ENCODE results near the gene LMBR1L.

Gene LMBR1L

DNA sequence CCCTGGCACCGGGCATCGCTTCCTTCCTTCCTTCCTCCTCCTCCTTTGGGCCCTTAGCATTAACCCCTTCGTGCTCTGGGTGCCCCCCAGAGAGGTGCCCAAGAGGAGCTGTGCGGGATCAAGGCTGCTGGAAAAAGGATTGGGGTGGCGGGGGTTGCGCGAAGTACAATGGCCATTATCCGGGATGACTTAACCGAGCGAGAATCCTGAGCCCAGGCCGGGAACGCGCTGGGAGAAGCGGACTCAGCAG lies 18.9 kb downstream of the LMBR1L start:
- H3K9me3 Mint-ChIP-seq, result no peaks in the 10 kb centered on the region
- H3K27ac Mint-ChIP-seq, result no peak overlapping the region
- H3K27me3 Mint-ChIP-seq (ENCODE audit: low read depth), result peaks cover 100% of the 10 kb centered on the region
- H3K36me3 Mint-ChIP-seq (ENCODE audit: low read depth), result peaks cover 13% of the 10 kb centered on the region
- peaks cover 49% of the 10 kb centered on the region for H3K4me1 Mint-ChIP-seq
- TF ChIP-seq, protein P1, sequence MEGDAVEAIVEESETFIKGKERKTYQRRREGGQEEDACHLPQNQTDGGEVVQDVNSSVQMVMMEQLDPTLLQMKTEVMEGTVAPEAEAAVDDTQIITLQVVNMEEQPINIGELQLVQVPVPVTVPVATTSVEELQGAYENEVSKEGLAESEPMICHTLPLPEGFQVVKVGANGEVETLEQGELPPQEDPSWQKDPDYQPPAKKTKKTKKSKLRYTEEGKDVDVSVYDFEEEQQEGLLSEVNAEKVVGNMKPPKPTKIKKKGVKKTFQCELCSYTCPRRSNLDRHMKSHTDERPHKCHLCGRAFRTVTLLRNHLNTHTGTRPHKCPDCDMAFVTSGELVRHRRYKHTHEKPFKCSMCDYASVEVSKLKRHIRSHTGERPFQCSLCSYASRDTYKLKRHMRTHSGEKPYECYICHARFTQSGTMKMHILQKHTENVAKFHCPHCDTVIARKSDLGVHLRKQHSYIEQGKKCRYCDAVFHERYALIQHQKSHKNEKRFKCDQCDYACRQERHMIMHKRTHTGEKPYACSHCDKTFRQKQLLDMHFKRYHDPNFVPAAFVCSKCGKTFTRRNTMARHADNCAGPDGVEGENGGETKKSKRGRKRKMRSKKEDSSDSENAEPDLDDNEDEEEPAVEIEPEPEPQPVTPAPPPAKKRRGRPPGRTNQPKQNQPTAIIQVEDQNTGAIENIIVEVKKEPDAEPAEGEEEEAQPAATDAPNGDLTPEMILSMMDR (IDR thresholded peaks at IDR 0.05; ENCODE audit: unreplicated experiment in 3 of 3), result no peak
- H3K4me3 Mint-ChIP-seq, result peak overlapping the region; percentile 71 to 77 (median 73)

DNA sequence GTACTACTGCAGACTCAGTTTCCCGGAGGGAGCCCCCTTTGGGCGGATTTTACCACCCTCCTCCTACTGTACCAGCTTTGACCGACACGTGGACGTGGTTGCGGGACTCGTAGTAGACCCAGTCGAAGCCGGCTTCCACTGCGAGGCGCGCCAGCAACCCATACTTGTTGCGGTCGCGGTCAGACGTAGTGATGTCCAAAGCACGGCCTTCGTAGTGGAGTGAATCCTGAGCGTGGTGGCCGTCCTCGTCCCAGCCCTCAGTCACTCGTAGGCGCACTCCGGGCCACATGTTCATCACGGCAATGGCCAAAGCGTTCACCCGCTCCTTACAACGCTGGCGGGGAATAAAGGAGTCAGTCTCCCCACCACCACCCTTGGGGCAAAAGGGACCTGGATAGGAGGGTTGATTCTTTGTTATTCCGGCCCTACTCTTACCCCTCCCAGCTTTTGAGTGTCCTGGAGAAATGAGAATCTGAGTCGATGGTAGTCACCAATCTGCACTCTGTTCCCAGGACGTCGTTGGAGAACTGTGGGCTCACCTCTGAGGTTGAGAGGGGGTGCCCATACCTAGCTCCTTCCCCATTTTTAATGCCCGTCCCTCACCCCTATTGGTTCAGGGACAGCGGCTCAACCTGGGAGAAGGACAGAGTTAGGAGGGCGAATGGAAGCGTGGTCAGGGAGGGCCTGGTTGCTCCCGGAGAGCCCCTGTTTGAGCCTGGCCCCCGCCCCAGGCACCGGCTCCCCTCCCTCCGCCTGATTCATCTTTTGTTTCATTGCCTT lies 19.4 kb downstream of the LMBR1L start:
- Mint-ChIP-seq H3K4me3 (peak overlapping the region; percentile 71 to 77 (median 73)), H3K4me1 (peaks cover 49% of the 10 kb centered on the region), H3K27ac (no peak overlapping the region), H3K9me3 (no peaks in the 10 kb centered on the region), H3K36me3 (ENCODE audit: low read depth) (peaks cover 8% of the 10 kb centered on the region), H3K27me3 (ENCODE audit: low read depth) (peaks cover 100% of the 10 kb centered on the region)
- TF ChIP-seq, protein P1 (IDR thresholded peaks at IDR 0.05; ENCODE audit: unreplicated experiment in 3 of 3), result no peak

DNA sequence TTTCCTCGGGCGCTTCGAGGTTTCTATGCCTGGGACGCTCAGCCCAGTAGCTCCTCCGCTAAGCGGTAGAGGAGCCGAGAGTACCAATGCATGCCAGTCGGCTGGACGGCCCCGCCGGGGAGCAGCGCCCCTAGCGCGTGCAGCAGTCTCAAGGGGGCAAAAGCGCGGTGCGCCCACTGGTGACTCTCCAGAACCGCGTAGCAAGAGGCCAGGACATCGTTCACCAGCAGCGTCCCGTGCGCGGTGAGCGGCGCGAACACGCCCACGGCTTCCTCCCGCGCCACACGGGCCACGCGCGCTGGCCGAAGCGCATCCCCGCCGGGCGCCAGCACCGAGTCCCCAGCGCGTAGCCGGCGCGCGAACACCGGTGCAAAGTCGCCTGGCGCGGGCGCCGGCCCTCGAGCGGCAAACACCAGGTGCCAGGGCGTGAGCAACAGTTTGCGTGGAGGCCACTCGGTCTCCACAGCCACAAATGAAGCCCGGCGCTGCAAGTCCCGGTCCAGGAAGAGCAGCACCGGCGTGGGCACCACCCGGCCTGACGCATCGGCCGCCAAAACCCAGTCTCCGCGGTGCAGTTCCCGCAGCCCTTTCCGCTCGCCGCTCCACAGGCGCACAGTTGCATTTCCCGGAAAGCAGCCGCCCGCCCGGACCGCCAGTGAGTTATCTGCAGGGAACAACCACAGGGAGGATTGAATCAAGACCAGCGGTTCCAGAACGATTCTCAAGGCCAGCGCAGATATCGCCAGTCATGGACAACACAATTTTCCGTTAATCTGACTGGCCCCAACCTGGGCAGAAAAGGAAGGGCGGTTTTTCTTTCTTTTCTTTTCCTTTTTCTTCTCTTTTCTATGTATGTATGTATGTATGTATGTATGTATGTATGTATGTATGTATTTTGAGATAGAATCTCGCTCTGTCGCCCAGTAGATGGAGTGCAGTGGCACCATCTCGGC lies 20.6 kb downstream of the LMBR1L start:
- no peak overlapping the region for H3K27ac Mint-ChIP-seq
- peaks cover 43% of the 10 kb centered on the region for H3K4me1 Mint-ChIP-seq
- H3K4me3 Mint-ChIP-seq, result peak overlapping the region; percentile 72 to 83 (median 81)
- TF ChIP-seq, protein P1 (IDR thresholded peaks at IDR 0.05; ENCODE audit: unreplicated experiment in 3 of 3), result peak in 2 of 3 experiments; percentile 21 to 33
- H3K27me3 Mint-ChIP-seq (ENCODE audit: low read depth), result peaks cover 89% of the 10 kb centered on the region
- no peaks in the 10 kb centered on the region for H3K36me3 Mint-ChIP-seq (ENCODE audit: low read depth)
- H3K9me3 Mint-ChIP-seq, result no peaks in the 10 kb centered on the region

DNA sequence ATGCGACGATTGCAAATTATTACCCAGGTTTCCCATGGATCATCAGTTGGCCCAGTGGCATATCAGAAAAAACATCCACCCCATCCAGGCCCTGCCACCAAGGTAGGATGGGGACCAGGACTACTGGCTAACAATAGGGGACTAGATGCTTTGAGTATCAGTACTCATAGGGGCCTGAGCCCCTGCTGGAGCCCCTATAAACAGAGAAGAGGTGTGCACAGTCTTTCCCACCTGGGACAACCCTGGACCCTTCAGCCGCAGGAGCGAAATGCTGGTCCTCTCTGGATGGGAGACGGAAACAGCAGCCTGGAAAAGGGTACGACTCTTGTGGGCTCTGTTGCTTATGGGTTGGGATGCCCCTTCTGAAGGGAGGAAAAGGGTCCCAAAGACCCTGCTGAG lies 21.7 kb downstream of the LMBR1L start:
- Mint-ChIP-seq H3K9me3 (no peaks in the 10 kb centered on the region), H3K36me3 (ENCODE audit: low read depth) (no peaks in the 10 kb centered on the region), H3K27ac (no peak overlapping the region), H3K27me3 (ENCODE audit: low read depth) (peaks cover 81% of the 10 kb centered on the region), H3K4me3 (peak overlapping the region in 2 of 3 experiments; percentile 51 to 57), H3K4me1 (peaks cover 38% of the 10 kb centered on the region)
- TF ChIP-seq, protein P1 (IDR thresholded peaks at IDR 0.05; ENCODE audit: unreplicated experiment in 3 of 3), result no peak

DNA sequence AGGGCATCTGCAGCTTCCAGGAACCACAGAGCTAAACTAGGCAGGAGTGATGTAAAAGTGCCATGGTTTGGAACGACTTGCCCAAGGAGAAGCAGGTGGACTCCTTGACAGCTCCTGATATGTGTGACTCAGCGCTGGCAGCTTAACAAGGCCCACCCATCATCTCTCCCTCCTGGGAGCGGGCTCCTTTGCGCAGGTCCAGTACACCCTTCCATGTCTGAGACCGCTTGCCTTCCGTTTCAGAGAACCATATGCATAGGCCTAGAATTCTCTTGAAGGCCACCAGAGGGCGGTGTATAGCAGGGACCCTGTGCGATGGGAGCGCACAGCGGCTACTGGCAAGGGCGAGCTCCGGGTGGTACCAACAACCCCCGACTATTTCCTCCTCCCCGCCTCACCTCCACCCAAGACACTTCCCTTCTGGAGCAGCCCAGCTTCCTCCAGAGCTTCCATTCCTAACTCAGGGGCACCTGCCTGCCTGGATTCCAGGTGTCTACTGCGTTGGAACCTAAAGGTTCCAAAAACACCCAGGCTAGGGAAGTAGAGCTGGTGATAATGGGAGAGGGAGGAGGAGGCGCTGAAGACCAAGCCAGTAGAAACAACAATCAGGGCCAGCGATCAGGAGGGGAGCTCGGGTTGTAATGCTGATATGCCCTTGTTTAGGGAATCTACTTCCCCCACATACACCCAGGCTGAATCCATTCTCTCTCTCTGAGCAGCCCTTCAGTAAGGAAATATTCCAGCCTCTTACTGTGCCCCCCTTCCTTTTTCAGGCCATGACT lies 22.3 kb downstream of the LMBR1L start:
- Mint-ChIP-seq H3K4me3 (peak overlapping the region; percentile 51 to 57 (median 54)), H3K9me3 (no peaks in the 10 kb centered on the region), H3K36me3 (ENCODE audit: low read depth) (no peaks in the 10 kb centered on the region), H3K4me1 (peaks cover 32% of the 10 kb centered on the region), H3K27me3 (ENCODE audit: low read depth) (peaks cover 75% of the 10 kb centered on the region), H3K27ac (no peak overlapping the region)
- TF ChIP-seq, protein P1 (IDR thresholded peaks at IDR 0.05; ENCODE audit: unreplicated experiment in 3 of 3), result peak; percentile 84 to 89 (median 87)
